ENCODE results near the gene LPP. TPM values are rescaled to one million over a fixed set of nuclear protein-coding genes. Genes with fewer than 3 reads are reported as not detected.
A peak's percentile ranks its signal among the peaks of the same experiment; 100 is the strongest.

The LPP gene
- total RNA-seq, 1 donor from 2014 or later, result 14.2 TPM

DNA sequence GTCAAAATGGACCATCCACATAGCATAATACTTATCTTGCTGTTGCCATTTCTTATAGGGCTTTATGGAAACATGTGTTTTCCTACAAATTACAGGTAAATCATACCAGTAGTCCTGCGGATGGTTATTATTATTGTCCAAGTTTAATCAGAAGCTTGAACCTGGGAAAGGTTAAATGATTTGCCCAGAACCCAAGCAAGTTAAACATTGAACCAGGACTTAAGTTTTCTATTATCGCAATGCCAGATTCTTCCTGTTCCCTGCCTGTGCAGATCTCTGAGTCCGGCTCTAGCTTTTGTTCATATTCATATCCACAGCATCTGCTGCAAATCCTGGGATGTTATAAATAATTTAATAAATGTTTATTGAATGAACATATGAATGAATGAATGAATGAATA lies 12.5 kb downstream of the LPP start:
- H3K36me3 ChIP-seq (ENCODE audit: control insufficient read depth, insufficient read depth, low read length), result no peaks in the 10 kb centered on the region
- TF ChIP-seq, protein P1, sequence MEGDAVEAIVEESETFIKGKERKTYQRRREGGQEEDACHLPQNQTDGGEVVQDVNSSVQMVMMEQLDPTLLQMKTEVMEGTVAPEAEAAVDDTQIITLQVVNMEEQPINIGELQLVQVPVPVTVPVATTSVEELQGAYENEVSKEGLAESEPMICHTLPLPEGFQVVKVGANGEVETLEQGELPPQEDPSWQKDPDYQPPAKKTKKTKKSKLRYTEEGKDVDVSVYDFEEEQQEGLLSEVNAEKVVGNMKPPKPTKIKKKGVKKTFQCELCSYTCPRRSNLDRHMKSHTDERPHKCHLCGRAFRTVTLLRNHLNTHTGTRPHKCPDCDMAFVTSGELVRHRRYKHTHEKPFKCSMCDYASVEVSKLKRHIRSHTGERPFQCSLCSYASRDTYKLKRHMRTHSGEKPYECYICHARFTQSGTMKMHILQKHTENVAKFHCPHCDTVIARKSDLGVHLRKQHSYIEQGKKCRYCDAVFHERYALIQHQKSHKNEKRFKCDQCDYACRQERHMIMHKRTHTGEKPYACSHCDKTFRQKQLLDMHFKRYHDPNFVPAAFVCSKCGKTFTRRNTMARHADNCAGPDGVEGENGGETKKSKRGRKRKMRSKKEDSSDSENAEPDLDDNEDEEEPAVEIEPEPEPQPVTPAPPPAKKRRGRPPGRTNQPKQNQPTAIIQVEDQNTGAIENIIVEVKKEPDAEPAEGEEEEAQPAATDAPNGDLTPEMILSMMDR (IDR thresholded peaks at IDR 0.05; ENCODE audit: insufficient read depth, low read length, severe bottlenecking), result no peak
- H3K4me3 ChIP-seq (ENCODE audit: low read depth, low read length), result no peak overlapping the region
- DNase-seq (ENCODE audit: low read depth), result peak; percentile 22
- no peak for FAIRE-seq
- H3K27me3 ChIP-seq (ENCODE audit: control insufficient read depth, insufficient read depth, low read length), result no peaks in the 10 kb centered on the region

DNA sequence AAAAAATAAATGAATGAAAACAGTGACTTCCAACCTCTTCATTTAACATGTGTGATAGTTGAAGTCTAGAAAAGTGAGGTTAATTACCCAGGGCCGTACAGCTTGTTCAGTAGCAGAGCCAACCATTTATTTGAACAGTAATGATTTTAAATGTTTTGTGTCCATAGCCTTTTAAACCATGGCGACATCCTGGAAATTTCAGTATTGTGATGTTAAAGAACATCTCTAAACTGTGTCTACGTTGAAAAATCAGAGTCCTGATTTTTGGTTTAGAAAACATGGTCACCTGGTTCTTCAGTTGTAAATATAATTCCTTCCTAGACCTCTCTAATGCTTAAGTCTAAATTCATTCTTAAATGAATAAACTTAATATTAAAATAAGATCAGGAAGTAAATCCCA lies 14.2 kb downstream of the LPP start:
- TF ChIP-seq, protein P1 (IDR thresholded peaks at IDR 0.05; ENCODE audit: insufficient read depth, low read length, severe bottlenecking), result no peak
- no peak for DNase-seq (ENCODE audit: low read depth)
- FAIRE-seq, result no peak
- no peaks in the 10 kb centered on the region for H3K36me3 ChIP-seq (ENCODE audit: control insufficient read depth, insufficient read depth, low read length)
- no peak overlapping the region for H3K4me3 ChIP-seq (ENCODE audit: low read depth, low read length)
- H3K27me3 ChIP-seq (ENCODE audit: control insufficient read depth, insufficient read depth, low read length), result no peaks in the 10 kb centered on the region

DNA sequence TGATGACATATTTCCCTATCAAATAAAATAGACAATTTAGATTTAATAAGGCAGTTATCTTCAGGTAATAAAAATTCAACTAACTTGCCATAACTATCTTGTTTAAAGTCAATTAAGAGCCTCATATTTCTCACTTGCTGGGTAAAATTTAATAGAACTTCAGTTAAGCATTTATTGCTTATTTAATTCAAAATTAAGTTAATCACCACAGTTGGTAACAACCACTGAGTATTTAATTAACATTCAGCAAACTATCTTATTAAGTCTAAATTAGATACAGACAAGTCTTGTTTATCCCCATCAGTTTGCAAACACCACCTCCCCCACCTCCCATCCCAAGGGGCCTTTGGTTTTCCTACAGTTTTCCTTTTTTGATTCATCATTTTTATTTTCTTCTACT lies 14.7 kb downstream of the LPP start:
- TF ChIP-seq, protein P1 (IDR thresholded peaks at IDR 0.05; ENCODE audit: insufficient read depth, low read length, severe bottlenecking), result no peak
- FAIRE-seq, result no peak
- no peaks in the 10 kb centered on the region for H3K36me3 ChIP-seq (ENCODE audit: control insufficient read depth, insufficient read depth, low read length)
- H3K27me3 ChIP-seq (ENCODE audit: control insufficient read depth, insufficient read depth, low read length), result no peaks in the 10 kb centered on the region
- H3K4me3 ChIP-seq (ENCODE audit: low read depth, low read length), result no peak overlapping the region
- DNase-seq (ENCODE audit: low read depth), result no peak

DNA sequence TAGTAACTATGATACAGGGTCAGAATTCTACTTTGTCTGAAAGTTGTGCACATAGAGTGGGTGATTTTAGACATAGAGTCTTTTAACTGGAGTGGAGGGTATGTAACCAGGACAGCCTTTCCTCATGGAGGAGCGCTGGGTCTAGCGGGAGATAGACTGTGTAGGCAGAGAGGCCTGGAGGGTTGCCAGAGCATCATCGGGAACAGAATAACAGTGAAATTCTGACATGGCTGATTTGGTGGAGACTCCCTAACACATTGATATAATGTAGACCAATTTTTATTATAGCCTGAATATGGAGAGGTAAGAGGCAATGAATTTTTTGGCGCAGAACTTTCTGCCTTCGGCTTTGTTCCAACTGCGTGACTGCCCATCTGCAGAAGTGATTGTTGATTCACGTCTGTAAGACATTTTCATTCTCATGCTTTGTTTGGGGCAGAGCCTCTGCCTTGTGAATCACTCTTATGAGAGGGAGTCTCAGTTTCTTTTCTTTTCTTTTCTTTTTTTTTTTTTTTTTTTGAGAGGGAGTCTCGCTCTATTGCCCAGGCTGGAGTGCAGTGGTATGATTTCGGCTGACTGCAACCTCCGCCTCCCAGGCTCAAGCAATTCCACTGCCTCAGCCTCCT lies 16.0 kb downstream of the LPP start:
- TF ChIP-seq, protein P1 (IDR thresholded peaks at IDR 0.05; ENCODE audit: insufficient read depth, low read length, severe bottlenecking), result no peak
- no peak for FAIRE-seq
- Histone ChIP-seq H3K27me3 (ENCODE audit: control insufficient read depth, insufficient read depth, low read length) (no peaks in the 10 kb centered on the region), H3K4me3 (ENCODE audit: low read depth, low read length) (no peak overlapping the region), H3K36me3 (ENCODE audit: control insufficient read depth, insufficient read depth, low read length) (no peaks in the 10 kb centered on the region)
- DNase-seq (ENCODE audit: low read depth), result no peak

DNA sequence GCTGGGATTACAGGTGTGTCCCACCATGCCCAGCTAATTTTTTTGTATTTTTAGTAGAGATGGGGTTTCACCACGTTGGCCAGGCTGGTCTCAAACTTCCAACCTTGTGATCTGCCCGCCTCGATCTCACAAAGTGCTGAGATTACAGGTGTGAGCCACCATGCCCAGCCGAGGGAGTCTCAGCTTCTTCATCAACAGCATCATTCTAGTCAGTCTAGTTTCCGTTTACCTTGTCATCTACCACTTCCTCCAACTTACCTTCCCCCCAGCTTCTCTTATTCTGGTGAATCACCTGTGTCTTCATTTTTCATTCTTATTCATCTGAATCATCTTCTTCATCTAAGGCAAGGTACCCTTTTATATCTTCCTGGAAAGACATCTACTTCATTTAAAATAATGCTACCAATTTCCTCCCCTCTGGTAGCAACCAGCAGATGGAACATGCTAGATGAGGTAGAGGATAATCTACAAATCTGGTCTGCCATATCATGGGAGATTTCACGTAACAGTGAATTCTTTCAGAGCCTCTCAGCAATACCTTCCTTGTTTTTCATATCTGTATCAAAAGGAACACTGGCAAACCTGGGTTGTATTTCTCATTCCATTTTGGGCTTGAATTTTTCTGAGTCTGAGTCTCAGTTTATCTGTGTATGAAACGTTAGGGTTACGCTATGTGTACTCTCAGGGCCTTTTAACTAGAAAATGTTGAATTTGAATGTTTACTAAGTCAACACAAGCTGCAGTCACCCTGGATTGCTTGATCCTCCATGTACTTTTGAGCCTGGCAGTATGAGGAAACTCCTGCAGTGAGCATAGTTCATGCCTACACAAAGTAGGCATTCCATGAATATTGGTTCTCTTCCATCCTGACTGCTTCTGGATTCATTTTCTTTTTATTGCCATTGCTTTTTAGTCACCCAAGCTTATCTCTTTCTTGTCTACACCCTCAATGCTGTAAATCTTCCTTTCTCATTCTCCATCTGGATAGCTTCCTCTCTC lies 16.8 kb downstream of the LPP start:
- Histone ChIP-seq H3K36me3 (ENCODE audit: control insufficient read depth, insufficient read depth, low read length) (no peaks in the 10 kb centered on the region), H3K4me3 (ENCODE audit: low read depth, low read length) (no peak overlapping the region), H3K27me3 (ENCODE audit: control insufficient read depth, insufficient read depth, low read length) (no peaks in the 10 kb centered on the region)
- FAIRE-seq (no peak), DNase-seq (ENCODE audit: low read depth) (peak; percentile 89)
- TF ChIP-seq, protein P1 (IDR thresholded peaks at IDR 0.05; ENCODE audit: insufficient read depth, low read length, severe bottlenecking), result no peak
